Measurements from ENCODE around the gene PTPRQ. TPM values are rescaled to one million over a fixed set of nuclear protein-coding genes. Genes with fewer than 3 reads are reported as not detected.

PTPRQ gene
- total RNA-seq, 1 experiment from 2014 or later: not detected

GRCh38 chr12:80681786-80682185 is 237.8 kb downstream of the PTPRQ start:
- Mint-ChIP-seq H3K27me3 (ENCODE audit: low read depth) (no peaks in the 10 kb centered on the region), H3K4me1 (peaks cover 16% of the 10 kb centered on the region), H3K9me3 (peaks cover 2% of the 10 kb centered on the region), H3K4me3 (no peak overlapping the region), H3K36me3 (no peaks in the 10 kb centered on the region), H3K27ac (no peak overlapping the region)
- CTCF ChIA-PET: interaction anchor here (0.8 to 1.2 kb wide), 1 partner anchor 49 kb away, joined by 3 read pairs; no protein-coding TSS in a partner anchor
- DNase-seq (ENCODE audit: low spot score) (no peak), ATAC-seq (no peak)
- POLR2A ChIA-PET: no interaction called here
- TF ChIP-seq MLX (CRISPR knock-in tag; IDR thresholded peaks at IDR 0.05) (no peak), ATF6 (CRISPR knock-in tag; IDR thresholded peaks at IDR 0.05) (no peak), AFF4 (CRISPR knock-in tag; IDR thresholded peaks at IDR 0.05; ENCODE audit: borderline replicate concordance) (no peak), CDX4 (CRISPR knock-in tag; IDR thresholded peaks at IDR 0.05; ENCODE audit: borderline replicate concordance) (no peak), ZNF121 (CRISPR knock-in tag; IDR thresholded peaks at IDR 0.05) (no peak), ZNF263 (CRISPR knock-in tag; IDR thresholded peaks at IDR 0.05; ENCODE audit: low read depth) (no peak), ZNF232 (CRISPR knock-in tag; IDR thresholded peaks at IDR 0.05) (no peak), SP1 (CRISPR knock-in tag; conservative IDR thresholded peaks at IDR 0.05) (no peak), ZNF671 (CRISPR knock-in tag; IDR thresholded peaks at IDR 0.05) (no peak), NR3C1 (CRISPR knock-in tag; conservative IDR thresholded peaks at IDR 0.05; ENCODE audit: low read depth) (no peak), GRHL2 (CRISPR knock-in tag; IDR thresholded peaks at IDR 0.05; ENCODE audit: insufficient replicate concordance, severe bottlenecking) (no peak), HMGA2 (CRISPR knock-in tag; IDR thresholded peaks at IDR 0.05) (no peak), EMX1 (CRISPR knock-in tag; IDR thresholded peaks at IDR 0.05) (no peak), FOXP1 (CRISPR knock-in tag; IDR thresholded peaks at IDR 0.05; ENCODE audit: borderline replicate concordance) (no peak), KAT7 (CRISPR knock-in tag; IDR thresholded peaks at IDR 0.05; ENCODE audit: borderline replicate concordance) (no peak), ATF2 (CRISPR knock-in tag; IDR thresholded peaks at IDR 0.05; ENCODE audit: borderline replicate concordance, low read depth) (no peak), GABPB1 (CRISPR knock-in tag; IDR thresholded peaks at IDR 0.05) (no peak), TCF7 (CRISPR knock-in tag; IDR thresholded peaks at IDR 0.05; ENCODE audit: low read depth) (no peak)
